ENCODE data around the gene CELSR2. TPM values are rescaled to one million over a fixed set of nuclear protein-coding genes. Genes with fewer than 3 reads are reported as not detected.
A peak's percentile ranks its signal among the peaks of the same experiment; 100 is the strongest.

Gene CELSR2
- total RNA-seq, 2 experiments from 2014 or later = 6.9 to 12.5 TPM

DNA sequence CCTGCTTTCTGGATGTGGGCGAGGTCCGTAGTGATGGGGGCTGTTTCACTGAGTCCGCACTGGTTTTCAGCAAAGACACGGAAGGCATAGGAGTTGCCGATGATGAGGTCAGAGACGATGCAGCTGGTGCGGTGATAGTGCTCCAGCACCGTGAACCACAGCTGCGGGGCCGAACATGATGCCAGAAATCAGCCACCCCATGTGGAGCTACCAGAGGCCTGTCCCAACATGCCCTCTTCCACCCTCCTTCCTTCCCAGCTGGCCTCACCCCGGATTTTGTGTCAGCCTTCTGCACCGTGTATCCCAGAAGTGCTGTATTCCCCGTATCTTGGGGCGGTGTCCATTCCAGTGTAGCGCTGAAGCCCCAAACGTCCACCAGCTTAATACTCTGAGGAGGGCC, 47.4 kb downstream of the CELSR2 start:
- no peaks in the 10 kb centered on the region for H3K9me2 ChIP-seq (ENCODE audit: insufficient read depth, low read length)
- BruUV-seq (replicated peaks) = no TSS peak
- POLR2A ChIA-PET = interaction anchor here (0.9 to 1.1 kb wide), 2 partner anchors 11 to 14 kb away, joined by 4 read pairs; partner anchors contain the start of gene PSRC1

DNA sequence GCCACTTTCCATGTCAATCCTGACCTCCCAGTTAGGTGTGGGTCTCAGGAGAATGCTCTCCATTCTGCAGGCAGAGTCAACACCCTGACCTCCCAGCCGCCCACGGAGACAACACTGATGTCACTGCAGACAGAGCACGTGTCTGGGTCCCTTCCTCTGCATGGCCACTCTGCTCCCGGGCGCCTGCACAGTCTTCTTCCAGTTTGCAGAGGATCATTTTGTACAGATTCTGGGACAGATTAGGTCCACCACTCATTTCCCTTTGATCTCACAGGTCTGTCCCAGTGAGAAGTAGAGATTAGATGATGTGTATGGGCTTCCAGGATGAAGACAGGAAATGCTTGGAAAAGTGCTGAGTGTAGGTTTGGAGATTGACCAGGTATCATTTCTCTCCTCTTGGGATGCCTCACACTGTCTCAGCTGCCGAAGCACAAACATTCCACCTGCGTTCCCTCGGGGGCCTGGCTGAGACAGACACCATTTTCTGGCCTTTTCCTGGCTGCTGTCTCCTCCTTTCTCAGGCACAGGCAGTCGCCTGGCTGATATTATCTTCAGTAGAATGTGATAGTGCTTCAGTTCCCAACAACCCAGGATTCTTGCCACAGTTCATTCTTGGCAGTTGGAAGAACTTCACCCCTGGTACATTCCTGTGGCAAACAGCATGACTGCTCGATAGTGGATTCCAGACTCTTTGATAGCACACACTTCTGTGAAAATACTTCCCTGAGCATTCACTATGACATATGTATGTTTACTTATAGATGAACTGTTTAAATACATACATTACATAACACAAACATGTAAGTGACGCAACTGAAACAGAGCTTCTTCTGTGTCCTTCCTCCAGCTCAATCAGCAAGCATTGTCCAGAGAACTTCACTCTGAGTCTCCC, 49.6 kb downstream of the CELSR2 start:
- no peaks in the 10 kb centered on the region for H4K20me1 ChIP-seq (ENCODE audit: insufficient read depth, low read length)
- peak overlapping the region; percentile 12; the same call in 1 of the 2 replicates for H2AFZ ChIP-seq (ENCODE audit: low read length)
- DNase-seq (ENCODE audit: low spot score) = no peak
- POLR2A ChIA-PET = no interaction called here
- no peak overlapping the region for H3K4me2 ChIP-seq (ENCODE audit: low read length)
- CTCF ChIA-PET (ENCODE audit: unreplicated experiment) = interaction anchor here (0.5 kb wide), 1 partner anchor 911 kb away, joined by 3 read pairs; no protein-coding TSS in a partner anchor
- no peaks in the 10 kb centered on the region for H3K9me3 ChIP-seq (ENCODE audit: low read length)
- TF ChIP-seq EZH2phosphoT487 (IDR thresholded peaks at IDR 0.05; ENCODE audit: borderline replicate concordance, low read depth, low read length) = no peak
- peaks cover 17% of the 10 kb centered on the region for H3K4me1 ChIP-seq (ENCODE audit: insufficient read depth, low read length, poor library complexity, severe bottlenecking)
- BruUV-seq (replicated peaks) = no TSS peak
- H3K79me2 ChIP-seq (ENCODE audit: insufficient read depth, low read depth, low read length) = no peaks in the 10 kb centered on the region
- intact Hi-C loops (cut with micrococcal nuclease; ENCODE audit: unreplicated experiment) = no loop called here
- no peaks in the 10 kb centered on the region for H3K9me2 ChIP-seq (ENCODE audit: insufficient read depth, low read length)
- no peak overlapping the region for H3K27ac ChIP-seq (ENCODE audit: low read depth, low read length, poor library complexity, severe bottlenecking)
- H3K36me3 ChIP-seq (ENCODE audit: insufficient read depth, low read length) = no peaks in the 10 kb centered on the region
- H3K4me3 ChIP-seq (ENCODE audit: low read depth, low read length, poor library complexity, severe bottlenecking) = no peak overlapping the region

More for the DNA sequence above, 47.4 kb downstream of the CELSR2 start:
- Histone ChIP-seq H3K9me3 (ENCODE audit: low read length) (no peaks in the 10 kb centered on the region), H3K27ac (ENCODE audit: low read depth, low read length, poor library complexity, severe bottlenecking) (no peak overlapping the region), H3K4me2 (ENCODE audit: low read length) (no peak overlapping the region), H3K36me3 (ENCODE audit: insufficient read depth, low read length) (no peaks in the 10 kb centered on the region), H2AFZ (ENCODE audit: low read length) (no peak overlapping the region), H3K4me3 (ENCODE audit: low read depth, low read length, poor library complexity, severe bottlenecking) (no peak overlapping the region), H3K4me1 (ENCODE audit: insufficient read depth, low read length, poor library complexity, severe bottlenecking) (peaks cover 19% of the 10 kb centered on the region), H3K79me2 (ENCODE audit: insufficient read depth, low read depth, low read length) (no peaks in the 10 kb centered on the region), H4K20me1 (ENCODE audit: insufficient read depth, low read length) (no peaks in the 10 kb centered on the region)
- no peak for DNase-seq (ENCODE audit: low spot score)
- intact Hi-C loops (cut with micrococcal nuclease; ENCODE audit: unreplicated experiment) = no loop called here
- no peak for TF ChIP-seq EZH2phosphoT487 (IDR thresholded peaks at IDR 0.05; ENCODE audit: borderline replicate concordance, low read depth, low read length)
- TF ChIP-seq, protein P1, sequence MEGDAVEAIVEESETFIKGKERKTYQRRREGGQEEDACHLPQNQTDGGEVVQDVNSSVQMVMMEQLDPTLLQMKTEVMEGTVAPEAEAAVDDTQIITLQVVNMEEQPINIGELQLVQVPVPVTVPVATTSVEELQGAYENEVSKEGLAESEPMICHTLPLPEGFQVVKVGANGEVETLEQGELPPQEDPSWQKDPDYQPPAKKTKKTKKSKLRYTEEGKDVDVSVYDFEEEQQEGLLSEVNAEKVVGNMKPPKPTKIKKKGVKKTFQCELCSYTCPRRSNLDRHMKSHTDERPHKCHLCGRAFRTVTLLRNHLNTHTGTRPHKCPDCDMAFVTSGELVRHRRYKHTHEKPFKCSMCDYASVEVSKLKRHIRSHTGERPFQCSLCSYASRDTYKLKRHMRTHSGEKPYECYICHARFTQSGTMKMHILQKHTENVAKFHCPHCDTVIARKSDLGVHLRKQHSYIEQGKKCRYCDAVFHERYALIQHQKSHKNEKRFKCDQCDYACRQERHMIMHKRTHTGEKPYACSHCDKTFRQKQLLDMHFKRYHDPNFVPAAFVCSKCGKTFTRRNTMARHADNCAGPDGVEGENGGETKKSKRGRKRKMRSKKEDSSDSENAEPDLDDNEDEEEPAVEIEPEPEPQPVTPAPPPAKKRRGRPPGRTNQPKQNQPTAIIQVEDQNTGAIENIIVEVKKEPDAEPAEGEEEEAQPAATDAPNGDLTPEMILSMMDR (conservative IDR thresholded peaks at IDR 0.05; ENCODE audit: low read length) = no peak
- CTCF ChIA-PET (ENCODE audit: unreplicated experiment) = no interaction called here

DNA sequence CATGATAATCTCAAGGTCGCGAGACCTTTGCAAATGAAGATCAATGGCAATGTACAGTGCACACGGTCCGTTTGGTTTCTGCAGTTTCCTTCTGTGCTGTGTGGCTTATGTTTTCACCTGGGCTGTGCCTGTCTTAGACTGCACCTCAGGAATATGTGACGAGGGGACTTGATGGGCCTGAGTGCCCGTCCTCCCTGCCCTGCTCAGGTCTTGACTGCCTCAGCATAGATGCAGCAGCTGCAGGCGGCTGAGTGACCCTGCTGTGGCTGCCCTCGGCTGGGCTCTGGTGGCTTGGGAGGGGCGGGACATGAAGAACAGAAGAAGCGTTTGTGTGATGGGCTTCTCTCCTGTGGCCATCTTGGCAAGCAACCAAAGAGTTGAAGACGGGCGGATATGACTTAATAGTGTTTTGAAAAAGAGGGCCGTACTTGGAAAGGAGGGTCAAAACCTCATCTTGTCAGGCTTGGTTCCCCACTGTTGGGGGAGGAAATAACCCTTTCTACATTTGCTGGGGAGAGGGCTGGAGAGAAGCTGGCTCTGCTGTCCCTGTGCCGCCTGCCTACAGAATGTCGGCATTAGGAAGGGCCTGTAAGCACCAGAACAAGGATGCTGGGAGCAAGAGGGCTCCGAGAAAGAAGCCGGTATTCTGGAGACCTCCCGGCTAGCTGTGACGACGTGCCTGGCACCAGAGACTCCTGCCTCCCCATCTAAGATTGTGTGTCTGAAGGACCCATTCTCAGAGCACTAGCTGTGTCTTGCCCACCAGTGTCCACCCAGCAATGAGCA, 50.4 kb downstream of the CELSR2 start:
- CTCF ChIA-PET (ENCODE audit: unreplicated experiment) = interaction anchor here (0.5 kb wide), 1 partner anchor 910 kb away, joined by 3 read pairs; no protein-coding TSS in a partner anchor
- Histone ChIP-seq H2AFZ (ENCODE audit: low read length) (no peak overlapping the region), H3K36me3 (ENCODE audit: insufficient read depth, low read length) (no peaks in the 10 kb centered on the region)

More for the DNA sequence above, 50.4 kb downstream of the CELSR2 start:
- BruUV-seq (replicated peaks) = no TSS peak
- Histone ChIP-seq H3K79me2 (ENCODE audit: insufficient read depth, low read depth, low read length) (no peaks in the 10 kb centered on the region), H4K20me1 (ENCODE audit: insufficient read depth, low read length) (no peaks in the 10 kb centered on the region), H3K4me2 (ENCODE audit: low read length) (no peak overlapping the region), H3K4me1 (ENCODE audit: insufficient read depth, low read length, poor library complexity, severe bottlenecking) (peaks cover 12% of the 10 kb centered on the region), H3K9me3 (ENCODE audit: low read length) (no peaks in the 10 kb centered on the region), H3K9me2 (ENCODE audit: insufficient read depth, low read length) (no peaks in the 10 kb centered on the region), H3K4me3 (ENCODE audit: low read depth, low read length, poor library complexity, severe bottlenecking) (no peak overlapping the region), H3K27ac (ENCODE audit: low read depth, low read length, poor library complexity, severe bottlenecking) (no peak overlapping the region)
- POLR2A ChIA-PET = interaction anchor here (1.0 kb wide), 1 partner anchor 12 kb away, joined by 3 read pairs; no protein-coding TSS in a partner anchor
- no peak for TF ChIP-seq EZH2phosphoT487 (IDR thresholded peaks at IDR 0.05; ENCODE audit: borderline replicate concordance, low read depth, low read length)
- TF ChIP-seq, protein P1 (conservative IDR thresholded peaks at IDR 0.05; ENCODE audit: low read length) = no peak
- intact Hi-C loops (cut with micrococcal nuclease; ENCODE audit: unreplicated experiment) = no loop called here
- DNase-seq (ENCODE audit: low spot score) = no peak

All from OCI-LY7 (cell line).